SIG-M5 (cell line): ENCODE results near the gene FOXN1.
"Not testable (repeated sequence)": the region's sequence is repeated elsewhere in the genome, so short reads cannot be mapped to it uniquely, and the experiment has no call there.

Experiments used
- DNase-seq: peaks from one replicate; lab custom pipeline; 2025; lab: John Stamatoyannopoulos, UW

FOXN1 gene

GRCh38 chr17:28573966-28574480, 67.9 kb downstream of the FOXN1 start:
- no peak for DNase-seq

GRCh38 chr17:28574526-28574925, 68.4 kb downstream of the FOXN1 start:
- no peak for DNase-seq

- DNase-seq = no peak
Measured at GRCh38 chr17:28575126-28575795, 69.1 kb downstream of the FOXN1 start.

- not testable (repeated sequence) for DNase-seq
Measured at GRCh38 chr17:28576016-28576415, 69.9 kb downstream of the FOXN1 start.

DNA sequence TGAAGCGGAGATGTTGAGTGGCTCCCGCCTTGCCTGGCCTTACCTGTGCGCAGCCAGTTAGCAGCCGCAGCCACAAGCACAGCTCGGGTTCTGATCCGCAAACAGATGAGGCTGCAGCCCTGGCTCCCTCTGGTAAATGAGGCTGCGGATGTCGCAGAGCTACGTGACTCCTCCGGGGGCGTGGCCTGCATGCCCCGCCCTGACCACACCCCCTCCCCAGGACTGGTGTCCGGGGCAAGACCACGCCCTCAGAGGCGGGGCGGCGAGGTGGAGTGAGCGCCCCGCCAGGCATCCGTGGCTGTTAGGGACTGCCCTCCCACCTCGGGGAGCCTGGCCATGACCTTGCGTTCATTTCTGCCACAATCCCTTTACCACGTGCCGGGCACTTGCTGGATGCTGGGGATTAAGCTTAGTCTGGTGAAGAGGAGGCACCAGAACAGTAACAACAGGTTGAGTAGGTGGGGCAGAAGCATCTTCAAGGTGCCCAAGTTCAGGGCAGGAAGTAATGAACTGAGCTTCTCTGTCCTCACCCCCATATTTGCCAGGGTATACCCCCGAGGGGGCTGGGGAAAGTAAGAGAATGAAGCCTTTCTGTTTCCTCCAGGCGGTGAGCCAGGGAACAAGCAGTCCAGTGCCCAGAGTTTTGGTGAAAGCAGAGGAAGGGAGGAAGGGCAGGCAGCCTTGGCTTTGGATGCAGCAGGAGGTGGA, 70.8 kb downstream of the FOXN1 start, which contains the start of gene ALDOC:
Gene ALDOC (minus strand): TSS at position 138 of the 708 bp plus-strand sequence. CDS start 1,363 bp downstream, outside the sequence.
- peak; percentile 55 for DNase-seq

DNA sequence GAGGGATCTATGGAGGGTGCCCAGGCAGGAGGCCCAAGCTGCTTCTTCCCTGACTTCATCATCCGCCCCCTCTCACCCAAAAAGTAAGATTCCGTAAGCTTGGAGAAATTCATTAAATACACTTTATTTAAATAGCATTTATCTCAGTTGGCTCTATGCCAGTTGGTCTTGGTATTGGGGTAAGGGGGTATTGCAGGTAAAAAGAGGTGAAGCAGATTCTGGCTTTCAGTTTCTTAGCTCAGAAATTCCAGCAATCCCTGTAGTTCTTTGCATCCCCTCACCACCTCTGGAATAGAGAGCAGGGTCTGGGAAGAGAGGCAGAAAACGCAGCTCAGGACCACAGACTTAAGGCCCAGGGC, 71.3 kb downstream of the FOXN1 start:
- no peak for DNase-seq

DNA sequence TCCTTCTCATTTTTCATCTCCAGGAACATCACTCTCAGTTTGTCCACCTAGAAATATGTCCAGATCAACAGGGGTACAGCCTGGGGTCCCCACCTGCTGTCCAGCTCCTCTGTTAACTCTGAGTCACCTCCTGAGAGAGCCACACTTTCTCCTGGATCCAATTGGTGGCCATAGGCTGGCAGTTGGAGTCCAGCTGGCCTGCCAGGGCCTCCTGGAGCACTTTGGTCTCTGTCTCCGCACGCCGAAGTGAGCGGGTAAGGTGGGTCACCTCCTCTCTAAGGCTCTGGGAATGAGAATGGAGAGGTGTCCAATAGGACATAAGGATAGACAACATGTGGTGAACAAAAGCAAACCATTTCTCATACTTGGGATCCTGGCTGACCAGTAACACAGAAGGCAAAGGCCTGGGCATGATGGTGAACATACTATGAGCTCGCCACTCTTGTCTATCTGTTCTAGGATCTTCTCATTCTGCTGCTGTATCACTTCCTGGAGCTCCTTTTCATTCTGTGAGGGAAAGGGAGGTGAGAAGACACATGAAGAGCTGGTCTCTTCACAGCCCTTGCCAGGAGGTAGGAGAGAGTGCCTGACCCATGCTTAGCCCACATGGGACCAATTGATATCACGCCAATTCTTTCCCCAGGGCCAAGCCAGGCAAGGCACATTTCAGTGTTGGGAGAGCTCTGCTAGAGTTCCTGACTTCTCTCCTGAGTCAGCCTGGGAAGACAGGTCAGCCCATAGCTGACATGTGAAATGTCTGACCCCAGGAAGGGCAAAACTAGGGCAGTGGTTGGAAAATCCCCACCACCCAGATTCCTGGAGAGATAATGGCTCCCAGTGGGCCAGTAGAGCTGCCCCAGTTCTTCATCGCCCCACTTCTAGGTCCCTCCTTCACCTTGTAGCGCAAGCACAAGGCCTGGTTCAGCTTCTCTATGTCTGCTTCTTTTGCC, 72.4 kb downstream of the FOXN1 start:
- no peak for DNase-seq

DNA sequence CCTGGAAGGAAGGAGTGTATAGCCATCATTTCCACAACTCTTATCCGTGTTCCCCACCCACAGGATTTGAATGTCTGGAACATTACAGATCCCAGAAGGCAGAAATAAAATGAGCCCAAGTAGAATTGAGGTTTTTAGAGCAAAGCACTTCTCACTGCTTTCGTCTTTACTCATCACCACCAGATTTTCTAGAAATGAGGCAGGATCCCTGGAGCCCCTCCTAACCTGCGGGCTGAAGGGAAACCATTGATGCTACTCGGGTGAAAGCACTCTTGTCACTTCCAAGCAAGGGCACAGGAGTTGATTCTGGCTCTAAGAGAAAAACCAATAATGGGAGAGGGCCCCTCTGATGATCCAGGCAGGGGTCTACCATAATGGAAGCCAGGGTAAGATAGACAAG, 73.4 kb downstream of the FOXN1 start:
- DNase-seq = no peak

DNA sequence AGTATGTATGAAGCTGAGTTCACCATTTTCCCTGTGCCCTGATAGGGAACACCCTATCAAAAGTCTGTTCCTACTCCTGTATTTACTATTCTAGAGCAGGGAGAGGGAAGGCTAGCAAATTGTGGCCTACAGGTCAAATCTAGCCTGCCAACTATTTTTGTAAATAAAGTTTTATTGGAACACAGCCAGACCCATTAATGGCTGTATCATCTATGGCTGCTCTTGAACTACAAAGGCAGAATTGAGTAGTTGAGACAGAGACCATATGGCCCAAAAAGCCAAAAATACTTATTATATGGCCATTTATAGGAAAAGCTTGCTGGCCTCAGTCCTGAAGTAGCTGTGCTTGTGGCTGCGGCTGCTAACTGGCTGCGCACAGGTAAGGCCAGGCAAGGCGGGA, 74.8 kb downstream of the FOXN1 start:
- DNase-seq = no peak

- no peak for DNase-seq
Measured at GRCh38 chr17:28582513-28582912, 76.4 kb downstream of the FOXN1 start.

DNA sequence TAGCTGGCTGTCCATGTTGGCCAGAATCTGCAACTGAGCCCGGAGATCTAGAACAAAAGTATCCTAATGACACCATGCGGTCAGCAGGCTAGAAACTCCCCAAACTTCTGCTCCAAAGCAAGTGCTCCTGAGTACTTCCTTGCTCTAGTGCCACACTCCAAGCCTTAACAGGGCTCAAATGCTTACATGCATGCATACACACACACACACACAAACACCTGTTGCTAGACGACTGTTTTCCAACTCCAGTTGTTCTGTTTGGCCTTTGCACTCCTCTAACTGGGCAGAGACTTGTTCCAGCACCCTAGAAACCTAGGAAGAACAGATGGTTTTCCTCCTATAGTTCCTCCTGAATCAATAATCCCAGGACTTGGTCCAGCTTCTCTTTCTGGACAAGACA, 78.3 kb downstream of the FOXN1 start:
- no peak for DNase-seq

GRCh38 chr17:28585851-28586250, 79.7 kb downstream of the FOXN1 start:
- no peak for DNase-seq
